NCI-H524 (cell line): ENCODE measurements around the gene HHIP.

Experiments used
- DNase-seq, 2 experiments: peaks; one replicate each; lab custom pipeline; 2025; lab: John Stamatoyannopoulos, UW

Gene HHIP

GRCh38 chr4:144705601-144706590 is 59.9 kb downstream of the HHIP start:
- no peak for DNase-seq

- DNase-seq, result no peak
Measured at GRCh38 chr4:144709159-144709558, 63.2 kb downstream of the HHIP start.

DNA sequence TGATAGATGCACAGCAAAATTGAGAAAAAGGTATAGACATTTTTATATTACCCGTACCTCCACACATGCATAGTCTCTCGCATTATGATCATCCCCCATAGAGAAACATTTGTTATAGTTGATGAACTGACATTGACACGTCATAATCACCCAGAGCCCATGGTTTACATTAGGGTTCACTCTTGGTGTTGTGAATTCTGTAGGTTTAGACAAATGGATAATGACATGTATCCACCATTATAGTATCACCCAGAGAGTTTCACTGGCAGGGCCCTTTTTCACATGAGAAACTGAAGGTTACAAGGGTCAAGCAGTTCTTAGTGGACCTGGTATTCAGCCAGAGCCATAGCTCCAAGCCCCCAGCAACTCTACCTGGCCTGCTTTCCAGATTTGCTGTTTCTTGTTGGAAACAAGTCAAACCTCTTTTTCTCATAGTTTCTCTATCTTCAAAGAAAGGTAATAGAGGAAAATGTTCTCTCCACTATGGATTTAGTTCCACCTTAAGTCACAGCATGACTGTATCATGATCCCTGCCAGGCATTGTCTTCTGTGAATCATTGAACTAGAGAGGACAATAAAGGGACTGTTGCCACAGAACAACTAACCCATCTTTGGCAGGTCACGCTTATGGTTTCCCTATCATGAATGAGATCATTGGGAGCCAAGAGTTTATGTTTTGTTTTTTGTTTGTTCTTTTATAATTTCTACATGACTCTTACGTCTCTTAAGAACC is 64.0 kb downstream of the HHIP start:
- no peak for DNase-seq

DNA sequence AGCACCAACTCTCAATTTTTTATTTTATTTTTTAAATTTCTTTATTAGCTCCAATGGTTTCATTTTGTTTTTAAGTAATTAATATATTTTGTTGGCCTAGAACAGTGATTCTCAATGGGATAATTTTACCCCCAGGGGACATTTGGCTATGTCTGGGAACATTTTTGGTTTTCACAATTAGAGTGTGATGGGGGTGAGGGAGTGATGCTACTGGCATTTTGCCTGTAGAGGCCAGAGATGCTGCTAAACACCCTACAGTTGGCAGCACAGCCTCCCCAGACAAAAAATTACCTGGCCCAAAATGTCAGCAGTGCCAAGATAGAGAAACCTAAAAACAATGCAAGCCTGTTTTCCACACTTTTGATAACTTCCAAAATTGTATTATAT is 64.6 kb downstream of the HHIP start:
- no peak for DNase-seq

DNA sequence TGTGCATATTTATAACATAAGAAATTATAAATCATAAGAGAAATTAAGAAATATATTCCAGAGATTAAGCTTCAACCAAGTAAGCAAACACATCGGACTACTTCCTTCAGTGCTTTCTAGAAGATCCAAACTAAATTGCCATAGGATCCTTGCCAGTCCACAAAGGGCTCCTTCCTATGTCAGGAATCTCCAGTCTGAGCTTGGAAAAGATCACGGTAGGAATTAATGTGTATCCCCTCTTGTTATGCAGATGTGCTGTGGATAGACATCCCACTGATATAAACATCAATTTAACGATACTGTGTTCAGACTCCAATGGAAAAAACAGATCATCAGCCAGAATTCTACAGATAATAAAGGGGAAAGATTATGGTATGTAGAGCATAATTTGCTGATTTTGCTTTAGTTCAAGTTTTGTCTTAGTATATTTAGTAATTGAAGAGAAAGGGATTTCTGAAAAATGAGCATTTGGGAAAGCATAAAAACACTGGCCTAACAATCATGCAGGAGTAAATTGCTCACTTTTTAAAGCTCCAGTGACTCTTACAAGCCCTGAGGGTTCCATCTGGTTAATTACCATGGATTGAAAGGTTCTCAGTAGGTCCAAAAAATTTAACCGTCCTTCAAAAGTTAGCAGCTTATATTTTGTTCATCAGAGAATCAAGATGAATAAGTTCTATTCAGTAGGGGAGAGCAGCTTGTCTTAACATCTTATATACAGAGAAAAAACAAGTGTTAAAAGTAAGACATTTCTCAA is 65.9 kb downstream of the HHIP start:
- no peak for DNase-seq

- DNase-seq, result no peak
Measured at GRCh38 chr4:144712775-144713174, 66.8 kb downstream of the HHIP start.

GRCh38 chr4:144714166-144714565 is 68.2 kb downstream of the HHIP start:
- no peak for DNase-seq

DNA sequence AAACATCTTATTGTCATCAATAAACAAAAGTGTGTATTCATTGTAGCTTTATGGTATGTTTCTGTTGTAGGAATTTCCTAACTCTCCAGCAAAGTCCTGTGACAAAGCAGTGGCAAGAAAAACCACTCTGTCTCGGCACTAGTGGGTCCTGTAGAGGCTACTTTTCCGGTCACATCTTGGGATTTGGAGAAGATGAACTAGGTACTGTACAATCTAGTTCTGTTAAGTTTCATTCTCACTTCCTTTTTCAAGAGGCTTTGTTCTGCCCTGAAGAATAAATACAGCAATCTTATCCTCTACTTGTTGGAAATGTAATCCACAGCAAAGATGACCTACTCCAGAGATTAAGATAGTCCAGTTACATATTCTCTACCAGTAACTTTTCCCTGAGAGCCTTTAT is 69.3 kb downstream of the HHIP start:
- no peak for DNase-seq

GRCh38 chr4:144716778-144717177 is 70.8 kb downstream of the HHIP start:
- no peak for DNase-seq

GRCh38 chr4:144718958-144719512 is 73.1 kb downstream of the HHIP start:
- no peak for DNase-seq

- no peak for DNase-seq
Measured at GRCh38 chr4:144720491-144720890, 74.5 kb downstream of the HHIP start.

GRCh38 chr4:144721994-144722393 is 76.0 kb downstream of the HHIP start:
- DNase-seq, result no peak

- DNase-seq, result no peak
Measured at GRCh38 chr4:144723471-144723870, 77.5 kb downstream of the HHIP start.

- no peak for DNase-seq
Measured at GRCh38 chr4:144729175-144729574, 83.2 kb downstream of the HHIP start.

DNA sequence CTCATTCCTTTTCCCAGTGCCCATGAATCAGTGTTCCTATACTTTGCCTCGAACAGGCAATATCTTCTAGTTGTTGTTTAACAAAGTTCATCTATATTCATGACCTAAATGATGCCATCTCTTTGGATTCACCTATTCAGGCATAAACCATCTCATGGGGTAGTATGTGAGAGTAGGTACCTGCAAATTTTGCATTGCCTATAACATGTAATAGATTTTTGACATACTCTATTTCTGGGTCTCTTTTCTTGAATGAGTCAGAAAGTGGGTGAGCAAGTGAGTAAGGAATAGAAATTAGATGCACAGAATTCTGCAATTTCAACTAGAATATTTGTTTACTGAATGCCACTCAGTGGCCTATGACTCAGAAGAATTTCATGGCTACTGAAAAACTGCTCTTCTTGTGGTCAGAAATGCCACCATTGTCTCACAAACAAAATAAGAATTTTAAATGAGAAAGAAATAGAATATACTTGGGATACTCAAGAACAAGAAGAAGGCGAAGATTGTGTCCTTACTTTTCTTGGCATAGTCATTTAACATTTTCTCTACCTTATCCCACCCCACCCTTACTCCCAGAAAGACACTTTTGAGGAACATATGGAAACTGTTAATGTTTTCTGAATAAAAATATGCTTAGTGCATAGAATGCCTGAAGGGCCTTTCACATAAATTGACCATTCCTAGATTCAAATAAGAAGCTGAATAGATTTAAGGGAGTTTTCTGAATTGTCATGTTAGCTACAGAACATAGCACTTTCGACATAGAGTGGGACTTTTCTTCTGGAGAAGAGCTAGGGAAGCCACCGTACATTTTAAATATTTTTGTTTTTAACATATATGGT is 86.8 kb downstream of the HHIP start:
- DNase-seq, result no peak

DNA sequence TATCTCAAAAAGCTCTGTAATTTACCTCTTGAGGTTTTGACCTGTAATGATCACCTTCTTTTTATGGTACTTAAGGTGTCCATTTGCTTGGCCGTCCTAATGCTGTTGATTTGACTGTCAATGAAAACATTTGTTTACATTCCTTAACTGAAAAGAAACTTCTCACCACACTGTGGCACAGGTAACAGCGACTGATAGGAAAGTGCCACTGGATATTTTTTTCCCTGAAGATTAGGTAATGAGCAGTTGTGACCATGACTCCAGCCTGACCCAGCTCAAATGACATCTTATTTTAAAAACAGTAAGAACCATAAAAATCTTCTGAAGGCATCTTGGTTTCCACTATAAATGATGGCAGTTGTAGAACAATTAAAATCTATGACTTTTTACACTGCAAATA is 87.6 kb downstream of the HHIP start:
- DNase-seq, result no peak

- no peak for DNase-seq
Measured at GRCh38 chr4:144734522-144734921, 88.6 kb downstream of the HHIP start.

- DNase-seq, result no peak
Measured at GRCh38 chr4:144738649-144739048, 92.7 kb downstream of the HHIP start.

GRCh38 chr4:144739511-144740033 is 93.6 kb downstream of the HHIP start:
- no peak for DNase-seq

GRCh38 chr4:144740316-144740715 is 94.4 kb downstream of the HHIP start:
- DNase-seq, result no peak
